Measurements from ENCODE around the gene ZNF620.

DNA sequence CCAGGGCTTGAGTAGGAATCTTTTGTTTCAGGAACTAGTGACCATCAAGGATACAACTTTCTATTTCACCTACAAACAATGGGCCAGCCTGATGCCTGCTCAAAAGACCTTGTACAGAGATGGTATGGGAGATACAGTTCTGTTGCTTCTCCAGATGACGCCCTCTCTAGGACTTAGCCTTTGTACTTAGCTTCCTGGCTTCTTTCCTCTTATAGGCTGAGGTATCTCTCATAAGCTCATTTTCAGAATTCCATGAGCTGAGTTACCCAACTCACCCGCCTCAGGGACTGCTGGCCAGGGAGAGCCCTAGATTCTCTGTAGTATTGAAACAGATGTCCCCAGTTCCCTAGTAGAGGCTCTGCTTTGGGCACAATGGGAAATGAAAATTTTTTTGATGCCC lies 8.6 kb upstream of the ZNF620 start:
- TF ChIP-seq, protein P1, sequence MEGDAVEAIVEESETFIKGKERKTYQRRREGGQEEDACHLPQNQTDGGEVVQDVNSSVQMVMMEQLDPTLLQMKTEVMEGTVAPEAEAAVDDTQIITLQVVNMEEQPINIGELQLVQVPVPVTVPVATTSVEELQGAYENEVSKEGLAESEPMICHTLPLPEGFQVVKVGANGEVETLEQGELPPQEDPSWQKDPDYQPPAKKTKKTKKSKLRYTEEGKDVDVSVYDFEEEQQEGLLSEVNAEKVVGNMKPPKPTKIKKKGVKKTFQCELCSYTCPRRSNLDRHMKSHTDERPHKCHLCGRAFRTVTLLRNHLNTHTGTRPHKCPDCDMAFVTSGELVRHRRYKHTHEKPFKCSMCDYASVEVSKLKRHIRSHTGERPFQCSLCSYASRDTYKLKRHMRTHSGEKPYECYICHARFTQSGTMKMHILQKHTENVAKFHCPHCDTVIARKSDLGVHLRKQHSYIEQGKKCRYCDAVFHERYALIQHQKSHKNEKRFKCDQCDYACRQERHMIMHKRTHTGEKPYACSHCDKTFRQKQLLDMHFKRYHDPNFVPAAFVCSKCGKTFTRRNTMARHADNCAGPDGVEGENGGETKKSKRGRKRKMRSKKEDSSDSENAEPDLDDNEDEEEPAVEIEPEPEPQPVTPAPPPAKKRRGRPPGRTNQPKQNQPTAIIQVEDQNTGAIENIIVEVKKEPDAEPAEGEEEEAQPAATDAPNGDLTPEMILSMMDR (IDR thresholded peaks at IDR 0.05) = no peak
- no peak for TF ChIP-seq POLR2A (IDR thresholded peaks at IDR 0.05)
